Heart right ventricle (tissue), 16 donors: ENCODE results near the gene PAX2. TPM values are rescaled to one million over a fixed set of nuclear protein-coding genes. Genes with fewer than 3 reads are reported as not detected.

Source experiments
- ATAC-seq, 8 donors: fragments of 200-7000 bp; cut with Tn5 transposase; one replicate each; pipeline ENCODE4 v1.9.1; 2020; ENCODE audit warnings: mild to moderate bottlenecking in 8 of 8, moderate library complexity in 8 of 8, moderate number of reproducible peaks in 1 of 8
- DNase-seq, 2 donors: peaks; one replicate each; pipeline ENCODE4 v3.0.0-alpha.2; 2020
- H3K27ac ChIP-seq, 10 donors: fragments of 200-600 bp; sonication (generic) in 2 of 10; one replicate each; pipeline versions ENCODE4 v1.5.0 to v1.8.0; 2020 to 2022; ENCODE audit warnings: mild to moderate bottlenecking in 3 of 10
- H3K27me3 ChIP-seq, 7 donors: fragments of 200-600 bp; one replicate each; pipeline ENCODE4 v1.8.0; 2021 to 2022; ENCODE audit warnings: mild to moderate bottlenecking in 2 of 7
- H3K36me3 ChIP-seq, 9 donors: fragments of 200-600 bp; sonication (generic) in 1 of 9; one replicate each; pipeline versions ENCODE4 v1.5.0 to v1.8.0; 2020 to 2022; ENCODE audit warnings: mild to moderate bottlenecking in 2 of 9
- H3K4me1 ChIP-seq, 9 donors: fragments of 200-600 bp; sonication (generic) in 1 of 9; one replicate each; pipeline versions ENCODE4 v1.5.0 to v1.8.0; 2020 to 2022; ENCODE audit warnings: mild to moderate bottlenecking in 4 of 9
- H3K4me3 ChIP-seq, 10 donors: fragments of 200-600 bp; sonication (generic) in 2 of 10; one replicate each; pipeline versions ENCODE4 v1.5.0 to v1.8.0; 2020 to 2022; ENCODE audit warnings: mild to moderate bottlenecking in 7 of 10, moderate library complexity in 2 of 10
- H3K9me3 ChIP-seq, 11 donors: fragments of 200-600 bp in 10 of 11; sonication (generic) in 2 of 11; one replicate each; pipeline versions ENCODE4 v1.5.0 to v1.8.0; 2013 to 2022; ENCODE audit warnings: mild to moderate bottlenecking in 2 of 11, control low read depth in 1 of 11, moderate library complexity in 1 of 11
- WGBS, 2 donors: extraction: QIAGEN DNeasy Blood & Tissue Kit; methylation state at CpG; one replicate each; pipeline ENCODE4 v1.1.7; 2013; ENCODE audit warnings: inconsistent platforms in 1 of 2; 5-methylcytosine and 5-hydroxymethylcytosine counted together
- intact Hi-C, 10 donors: fragments of 100-400 bp; cut with DNase I; formaldehyde crosslinking; loops; one replicate each; pipeline versions ENCODE4 v1.11.1 to v1.14.2; 2022
- polyA plus RNA-seq, 2 donors: library from polyadenylated mRNA; stranded (reverse); fragments of 200-250 nt; gene quantifications; one replicate each; pipeline ENCODE4 v1.2.3, GENCODE V29; 2013
- total RNA-seq, 10 donors: library from RNA; stranded (reverse); fragmentation: NEBNext Ultra II Directional in 3 of 10; extraction: Animal tissue kit (Norgen Biotek cat#: 25700) in 3 of 10; gene quantifications; one replicate each; pipeline versions ENCODE4 v1.2.1 to v1.2.4, GENCODE V29; 2021 to 2023
- TF ChIP-seq, protein P1 (sequence below), 9 donors: fragments of 200-600 bp; sonication (generic) in 2 of 9; IDR thresholded peaks; one replicate each; pipeline versions ENCODE4 v1.5.0 to v1.8.0; 2021 to 2022; ENCODE audit warnings: antibody characterized with exemption in 9 of 9, mild to moderate bottlenecking in 5 of 9, moderate library complexity in 1 of 9
- donor health status: Arrhythmogenic right ventricular cardiomyopathy.
- donor health status: ischemic (EF 13 %, LVEDD 7.1; RV severe dilation, severe dysfunction).
- donor health status: healthy with polysubstance abuse.
- donor health status: DM: no; HTN: yes; CAD: no.
- donor health status: DM: no; HTN: no; CAD: no.
- donor health status: ischemic (EF 25% LVEDD 6.9; RV normal size, moderate dysfunction).
- donor health status: ischemic (EF 25% LVEDD 5.7; RV mildly dilated, moderate dysfunction).
- donor health status: healthy.
- donor health status: DM: yes; HTN: yes; CAD: no.
- donor health status: Ischemic cardiomyopathy.
- donor health status: ischemic (EF 35%, LVEDD 5.7; RV mildly dilated, moderate dysfunction).
- donor health status: nonischemic (EF 11% LVEDD 7.7; RV severe dilation, severe dysfunction).
- donor health status: DM: yes; HTN: yes; CAD: no.
- donor health status: PGD.
- donor health status: ischemic (EF 29% LVEDD 5.4; RV normal size, mild dysfunction).
- donor health status: nonischemic (EF 23%, LVEDD 6.1; RV moderate dilation, normal function).

The PAX2 gene
- total and polyA plus RNA-seq, 12 donors, result not detected

DNA sequence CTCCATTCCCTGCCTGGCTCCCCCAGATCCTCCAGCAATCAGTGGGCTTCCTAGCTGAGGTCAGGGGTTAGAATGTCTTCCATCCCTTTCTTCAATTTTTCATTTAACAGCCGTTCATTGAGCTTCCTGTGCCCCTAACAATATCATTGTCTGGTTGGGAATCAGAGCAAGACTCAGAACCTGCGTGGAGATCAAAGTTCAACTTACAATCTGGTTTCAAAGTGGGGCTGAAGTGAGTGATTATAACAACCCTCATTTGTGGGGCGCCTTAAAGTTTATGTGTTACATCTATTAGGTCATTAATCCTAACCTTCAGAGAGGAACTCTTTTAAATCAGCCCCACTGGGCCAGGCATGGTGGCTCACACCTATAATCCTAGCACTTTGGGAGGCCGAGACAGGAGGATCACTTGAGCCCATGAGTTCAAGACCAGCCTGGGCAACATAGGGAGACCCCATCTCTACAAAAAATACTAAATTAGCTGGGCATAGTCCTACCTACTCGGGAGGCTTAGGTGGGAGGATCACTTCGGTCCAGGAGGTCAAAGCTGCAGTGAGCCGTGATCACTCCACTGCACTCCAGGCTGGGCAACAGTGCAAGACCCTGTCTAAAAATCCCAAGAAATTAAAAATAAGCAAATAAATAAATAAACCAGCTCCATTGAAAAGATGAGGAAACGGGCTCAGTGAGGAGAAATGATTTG, 122.0 kb downstream of the PAX2 start:
- DNase-seq (no peak), ATAC-seq (no peak)
- no peak overlapping the region for H3K4me3 ChIP-seq
- H3K27ac ChIP-seq, result no peak overlapping the region
- WGBS, 2 donors, result 81 to 84% methylated on average over 8 of the region's 8 CpGs
- H3K4me1 ChIP-seq, result no peaks in the 10 kb centered on the region
- H3K9me3 ChIP-seq, result no peaks in the 10 kb centered on the region
- intact Hi-C loops, result no loop called here
- H3K27me3 ChIP-seq, result peaks cover 0 to 71% (median 45%) of the 10 kb centered on the region in 7 donors
- no peaks in the 10 kb centered on the region for H3K36me3 ChIP-seq
- TF ChIP-seq, protein P1, sequence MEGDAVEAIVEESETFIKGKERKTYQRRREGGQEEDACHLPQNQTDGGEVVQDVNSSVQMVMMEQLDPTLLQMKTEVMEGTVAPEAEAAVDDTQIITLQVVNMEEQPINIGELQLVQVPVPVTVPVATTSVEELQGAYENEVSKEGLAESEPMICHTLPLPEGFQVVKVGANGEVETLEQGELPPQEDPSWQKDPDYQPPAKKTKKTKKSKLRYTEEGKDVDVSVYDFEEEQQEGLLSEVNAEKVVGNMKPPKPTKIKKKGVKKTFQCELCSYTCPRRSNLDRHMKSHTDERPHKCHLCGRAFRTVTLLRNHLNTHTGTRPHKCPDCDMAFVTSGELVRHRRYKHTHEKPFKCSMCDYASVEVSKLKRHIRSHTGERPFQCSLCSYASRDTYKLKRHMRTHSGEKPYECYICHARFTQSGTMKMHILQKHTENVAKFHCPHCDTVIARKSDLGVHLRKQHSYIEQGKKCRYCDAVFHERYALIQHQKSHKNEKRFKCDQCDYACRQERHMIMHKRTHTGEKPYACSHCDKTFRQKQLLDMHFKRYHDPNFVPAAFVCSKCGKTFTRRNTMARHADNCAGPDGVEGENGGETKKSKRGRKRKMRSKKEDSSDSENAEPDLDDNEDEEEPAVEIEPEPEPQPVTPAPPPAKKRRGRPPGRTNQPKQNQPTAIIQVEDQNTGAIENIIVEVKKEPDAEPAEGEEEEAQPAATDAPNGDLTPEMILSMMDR (IDR thresholded peaks at IDR 0.05), result no peak

DNA sequence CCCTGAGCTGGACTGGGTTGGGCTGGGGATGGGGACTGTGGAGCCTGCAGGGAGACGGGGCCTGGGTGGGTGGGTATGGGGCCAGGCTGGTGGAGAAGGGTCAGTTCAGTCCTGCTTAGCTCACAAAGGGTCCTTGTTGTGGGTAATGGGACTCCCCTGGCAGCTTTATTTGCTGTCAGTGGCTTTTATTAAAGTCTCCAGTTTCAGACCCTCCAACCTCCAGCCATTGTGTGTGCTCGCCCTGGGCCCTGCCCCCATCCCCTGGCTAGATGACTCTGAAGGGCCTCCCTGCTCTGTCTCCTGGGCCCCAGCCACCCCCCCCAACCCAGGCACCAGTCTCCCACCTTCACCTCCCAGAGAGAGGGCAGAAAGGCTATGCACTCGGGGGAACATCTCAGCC, 123.0 kb downstream of the PAX2 start:
- Histone ChIP-seq H3K4me3 (no peak overlapping the region), H3K36me3 (no peaks in the 10 kb centered on the region), H3K27ac (no peak overlapping the region), H3K9me3 (no peaks in the 10 kb centered on the region), H3K27me3 (peaks cover 0 to 73% (median 50%) of the 10 kb centered on the region in 7 donors), H3K4me1 (no peaks in the 10 kb centered on the region)
- ATAC-seq (no peak), DNase-seq (no peak)
- 70 to 73% methylated on average over 3 of the region's 3 CpGs for WGBS, 2 donors
- intact Hi-C loops, result no loop called here
- TF ChIP-seq, protein P1 (IDR thresholded peaks at IDR 0.05), result no peak

DNA sequence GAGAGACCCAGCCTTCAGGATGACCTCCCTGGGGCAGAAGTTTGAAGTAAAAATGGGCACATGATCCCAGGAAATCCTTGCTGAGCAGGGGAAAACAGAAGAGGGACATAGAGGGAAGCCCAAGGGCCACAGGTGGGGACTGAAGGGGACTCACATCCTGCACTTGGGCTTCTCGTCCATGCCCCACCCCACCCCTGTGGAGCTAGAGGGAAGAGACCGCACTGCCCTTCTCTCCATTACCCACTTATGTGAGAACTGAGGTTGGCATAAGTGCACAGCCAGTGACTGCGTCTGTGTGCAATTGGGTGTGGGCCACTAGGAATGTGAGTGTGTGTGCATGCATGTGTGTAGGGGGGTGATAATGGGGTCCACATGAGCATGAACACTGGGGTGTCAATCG, 124.0 kb downstream of the PAX2 start:
- DNase-seq (no peak), ATAC-seq (no peak)
- Histone ChIP-seq H3K27ac (no peak overlapping the region), H3K4me3 (no peak overlapping the region), H3K9me3 (no peaks in the 10 kb centered on the region), H3K27me3 (peaks cover 0 to 76% (median 56%) of the 10 kb centered on the region in 7 donors), H3K36me3 (no peaks in the 10 kb centered on the region), H3K4me1 (no peaks in the 10 kb centered on the region)
- TF ChIP-seq, protein P1 (IDR thresholded peaks at IDR 0.05), result no peak
- intact Hi-C loops, result no loop called here
- 80 to 86% methylated on average over 4 of the region's 4 CpGs for WGBS, 2 donors

DNA sequence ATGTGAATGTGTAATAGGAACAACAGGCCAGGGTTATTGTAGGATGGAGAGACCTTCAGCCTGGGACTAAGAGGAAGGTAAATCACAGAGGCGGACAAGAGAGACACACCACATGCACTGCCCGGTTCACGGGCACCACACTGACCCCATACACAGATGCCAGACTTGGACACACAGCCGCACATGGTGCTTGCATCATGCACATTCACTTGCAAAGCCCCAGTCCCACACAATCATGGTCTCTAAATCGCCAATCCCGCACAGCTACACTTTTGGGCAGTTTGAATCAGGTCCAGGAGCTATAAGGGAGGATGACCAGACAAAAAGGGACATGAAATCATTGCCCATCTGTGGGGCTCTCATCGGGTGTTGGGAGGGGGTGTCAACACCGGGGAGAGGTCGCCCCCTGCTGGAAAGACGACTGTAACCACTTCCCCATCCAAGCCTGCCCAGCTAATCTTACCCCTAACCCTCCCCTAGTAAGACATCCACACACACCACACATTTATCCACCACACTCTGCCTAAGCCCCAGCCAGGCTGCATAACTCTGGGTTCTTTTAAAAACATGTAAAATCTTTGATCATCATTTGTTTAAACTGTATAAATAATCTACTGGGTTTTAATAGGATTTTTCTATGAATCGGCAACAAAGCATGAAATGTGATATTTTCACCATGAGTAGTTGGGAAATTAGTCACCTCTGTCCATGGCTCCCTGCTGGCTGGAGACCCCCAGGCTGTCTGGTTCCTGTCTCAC, 126.8 kb downstream of the PAX2 start:
- WGBS, 2 donors, result 49 to 54% methylated on average over 11 of the region's 11 CpGs
- Histone ChIP-seq H3K27ac (no peak overlapping the region), H3K4me1 (no peaks in the 10 kb centered on the region), H3K9me3 (no peaks in the 10 kb centered on the region), H3K36me3 (no peaks in the 10 kb centered on the region), H3K27me3 (peaks cover 0 to 76% (median 61%) of the 10 kb centered on the region in 7 donors), H3K4me3 (no peak overlapping the region)
- DNase-seq (no peak), ATAC-seq (no peak)
- intact Hi-C loops, result loop anchor here in 9 of 10 donors (5.0 to 10.0 kb wide), 10 partner anchors 127 to 537 kb away; partner anchors contain the start of genes PAX2 (in 1 of the 9) and PKD2L1 (in 1 of the 9)
- TF ChIP-seq, protein P1 (IDR thresholded peaks at IDR 0.05), result peak in 7 of 9 donors; percentile 8 to 61 (median 44)
